ENCODE results near the gene STAB2.

DNA sequence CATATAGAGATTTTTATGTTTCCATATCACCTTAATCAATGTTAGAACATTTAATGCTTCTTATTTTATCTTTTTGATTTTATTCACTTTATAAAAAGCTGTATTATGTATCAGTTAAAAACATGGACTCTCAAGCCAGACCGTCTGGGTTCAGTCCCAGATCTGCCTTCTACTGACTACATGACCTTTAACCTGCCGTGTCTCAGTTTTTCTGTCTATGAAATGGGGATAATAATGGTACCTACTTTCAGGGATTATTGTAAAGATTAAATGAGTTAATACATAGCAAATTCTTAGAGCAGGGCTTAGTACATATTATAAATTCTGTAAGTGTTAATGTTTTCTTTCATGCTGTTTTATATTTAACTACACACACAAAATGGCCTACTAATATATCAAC lies 50.4 kb downstream of the STAB2 start:
- TF ChIP-seq, protein P1, sequence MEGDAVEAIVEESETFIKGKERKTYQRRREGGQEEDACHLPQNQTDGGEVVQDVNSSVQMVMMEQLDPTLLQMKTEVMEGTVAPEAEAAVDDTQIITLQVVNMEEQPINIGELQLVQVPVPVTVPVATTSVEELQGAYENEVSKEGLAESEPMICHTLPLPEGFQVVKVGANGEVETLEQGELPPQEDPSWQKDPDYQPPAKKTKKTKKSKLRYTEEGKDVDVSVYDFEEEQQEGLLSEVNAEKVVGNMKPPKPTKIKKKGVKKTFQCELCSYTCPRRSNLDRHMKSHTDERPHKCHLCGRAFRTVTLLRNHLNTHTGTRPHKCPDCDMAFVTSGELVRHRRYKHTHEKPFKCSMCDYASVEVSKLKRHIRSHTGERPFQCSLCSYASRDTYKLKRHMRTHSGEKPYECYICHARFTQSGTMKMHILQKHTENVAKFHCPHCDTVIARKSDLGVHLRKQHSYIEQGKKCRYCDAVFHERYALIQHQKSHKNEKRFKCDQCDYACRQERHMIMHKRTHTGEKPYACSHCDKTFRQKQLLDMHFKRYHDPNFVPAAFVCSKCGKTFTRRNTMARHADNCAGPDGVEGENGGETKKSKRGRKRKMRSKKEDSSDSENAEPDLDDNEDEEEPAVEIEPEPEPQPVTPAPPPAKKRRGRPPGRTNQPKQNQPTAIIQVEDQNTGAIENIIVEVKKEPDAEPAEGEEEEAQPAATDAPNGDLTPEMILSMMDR (conservative IDR thresholded peaks at IDR 0.05; ENCODE audit: low read length) = no peak
- no peak for TF ChIP-seq EZH2phosphoT487 (IDR thresholded peaks at IDR 0.05; ENCODE audit: borderline replicate concordance, low read depth, low read length)
